Ascending aorta (tissue), 2 donors: Measurements from ENCODE around the gene TSC1. TPM values are rescaled to one million over a fixed set of nuclear protein-coding genes. Genes with fewer than 3 reads are reported as not detected.

Source experiments
- DNase-seq, 2 donors: peaks; one replicate each; pipeline ENCODE4 v3.0.0-alpha.2; 2019; ENCODE audit warnings: low spot score in 2 of 2
- H3K27ac ChIP-seq, 2 donors: fragments of 200-600 bp; sonication (generic); one replicate each; pipeline ENCODE4 v1.5.1; 2016 to 2017; ENCODE audit warnings: mild to moderate bottlenecking in 1 of 2
- H3K27me3 ChIP-seq: fragments of 200-600 bp; sonication (generic); one replicate; pipeline ENCODE4 v1.5.1; 2017
- H3K36me3 ChIP-seq, 2 donors: fragments of 200-600 bp; sonication (generic); one replicate each; pipeline ENCODE4 v1.5.1; 2016
- H3K4me1 ChIP-seq, 2 donors: fragments of 200-600 bp; sonication (generic); one replicate each; pipeline ENCODE4 v1.5.1; 2016 to 2017; ENCODE audit warnings: mild to moderate bottlenecking in 1 of 2
- H3K4me3 ChIP-seq, 2 donors: fragments of 200-600 bp; sonication (generic); one replicate each; pipeline ENCODE4 v1.5.1; 2016 to 2017; ENCODE audit warnings: mild to moderate bottlenecking in 1 of 2
- H3K9me3 ChIP-seq, 2 donors: fragments of 200-600 bp; sonication (generic); one replicate each; pipeline ENCODE4 v1.5.1; 2016
- intact Hi-C: fragments of 100-400 bp; cut with DNase I; formaldehyde crosslinking; loops from one replicate; pipeline ENCODE4 v1.15.1; 2023
- total RNA-seq: library from RNA; depleted of rRNA; stranded (reverse); fragments of >200 nt; gene quantifications from one replicate; pipeline ENCODE4 v1.1.0, GENCODE V29; 2016
- TF ChIP-seq, protein P1 (sequence below), 3 experiments: fragments of 200-600 bp in 2 of 3; fragments of 450-650 bp in 1 of 3; sonication (generic) in 2 of 3; IDR thresholded peaks; one replicate each; pipeline ENCODE4 v1.5.1; 2016 to 2019; ENCODE audit warnings: antibody characterized with exemption in 3 of 3, mild to moderate bottlenecking in 1 of 3, moderate library complexity in 1 of 3

Gene TSC1
- total RNA-seq, 1 donor from 2014 or later, result 39.8 TPM

DNA sequence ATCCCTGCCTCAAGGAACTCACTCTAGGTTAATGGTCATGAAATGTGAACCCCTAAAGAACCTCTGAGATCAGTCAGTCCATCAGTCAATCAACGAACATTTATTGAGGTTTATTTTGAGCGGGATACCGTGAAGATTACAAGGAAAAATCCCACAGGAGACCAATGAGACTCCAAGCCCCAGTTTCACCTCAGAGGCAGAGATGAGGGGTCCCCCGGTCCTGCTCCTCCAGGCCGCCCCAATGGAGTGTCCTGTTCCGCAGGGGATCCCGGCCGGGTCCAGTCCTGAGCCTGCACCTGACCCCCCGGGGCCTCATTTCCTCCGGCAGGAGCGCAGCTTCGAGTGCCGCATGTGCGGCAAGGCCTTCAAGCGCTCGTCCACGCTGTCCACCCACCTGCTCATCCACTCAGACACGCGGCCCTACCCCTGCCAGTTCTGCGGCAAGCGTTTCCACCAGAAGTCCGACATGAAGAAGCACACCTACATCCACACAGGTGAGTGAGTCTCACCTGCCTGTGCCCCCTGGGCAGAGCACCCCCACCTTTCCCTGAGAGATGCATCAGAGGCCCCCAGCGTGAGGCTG, 45.1 kb upstream of the TSC1 start:
- Histone ChIP-seq H3K27me3 (no peaks in the 10 kb centered on the region), H3K4me1 (no peaks in the 10 kb centered on the region), H3K27ac (no peak overlapping the region), H3K36me3 (no peaks in the 10 kb centered on the region), H3K9me3 (no peaks in the 10 kb centered on the region), H3K4me3 (no peak overlapping the region)
- DNase-seq, result no peak
- intact Hi-C loops, result no loop called here
- TF ChIP-seq, protein P1, sequence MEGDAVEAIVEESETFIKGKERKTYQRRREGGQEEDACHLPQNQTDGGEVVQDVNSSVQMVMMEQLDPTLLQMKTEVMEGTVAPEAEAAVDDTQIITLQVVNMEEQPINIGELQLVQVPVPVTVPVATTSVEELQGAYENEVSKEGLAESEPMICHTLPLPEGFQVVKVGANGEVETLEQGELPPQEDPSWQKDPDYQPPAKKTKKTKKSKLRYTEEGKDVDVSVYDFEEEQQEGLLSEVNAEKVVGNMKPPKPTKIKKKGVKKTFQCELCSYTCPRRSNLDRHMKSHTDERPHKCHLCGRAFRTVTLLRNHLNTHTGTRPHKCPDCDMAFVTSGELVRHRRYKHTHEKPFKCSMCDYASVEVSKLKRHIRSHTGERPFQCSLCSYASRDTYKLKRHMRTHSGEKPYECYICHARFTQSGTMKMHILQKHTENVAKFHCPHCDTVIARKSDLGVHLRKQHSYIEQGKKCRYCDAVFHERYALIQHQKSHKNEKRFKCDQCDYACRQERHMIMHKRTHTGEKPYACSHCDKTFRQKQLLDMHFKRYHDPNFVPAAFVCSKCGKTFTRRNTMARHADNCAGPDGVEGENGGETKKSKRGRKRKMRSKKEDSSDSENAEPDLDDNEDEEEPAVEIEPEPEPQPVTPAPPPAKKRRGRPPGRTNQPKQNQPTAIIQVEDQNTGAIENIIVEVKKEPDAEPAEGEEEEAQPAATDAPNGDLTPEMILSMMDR (IDR thresholded peaks at IDR 0.05), result no peak

DNA sequence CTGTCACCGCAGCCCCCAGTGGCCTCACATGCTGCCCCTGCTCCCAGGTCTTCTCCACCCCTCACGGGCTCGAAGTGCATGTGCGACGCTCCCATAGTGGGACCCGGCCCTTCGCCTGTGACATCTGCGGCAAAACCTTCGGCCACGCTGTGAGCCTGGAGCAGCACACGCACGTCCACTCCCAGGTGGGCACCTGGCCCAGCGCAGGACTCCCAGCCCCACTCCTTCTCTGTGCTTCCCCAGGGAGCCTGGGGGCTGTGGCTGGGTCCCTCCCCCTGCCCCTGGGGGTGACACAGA, 44.5 kb upstream of the TSC1 start:
- no peak for DNase-seq
- Histone ChIP-seq H3K36me3 (no peaks in the 10 kb centered on the region), H3K27me3 (no peaks in the 10 kb centered on the region), H3K4me1 (no peaks in the 10 kb centered on the region), H3K9me3 (no peaks in the 10 kb centered on the region), H3K27ac (no peak overlapping the region), H3K4me3 (no peak overlapping the region)
- intact Hi-C loops, result no loop called here
- TF ChIP-seq, protein P1 (IDR thresholded peaks at IDR 0.05), result no peak

DNA sequence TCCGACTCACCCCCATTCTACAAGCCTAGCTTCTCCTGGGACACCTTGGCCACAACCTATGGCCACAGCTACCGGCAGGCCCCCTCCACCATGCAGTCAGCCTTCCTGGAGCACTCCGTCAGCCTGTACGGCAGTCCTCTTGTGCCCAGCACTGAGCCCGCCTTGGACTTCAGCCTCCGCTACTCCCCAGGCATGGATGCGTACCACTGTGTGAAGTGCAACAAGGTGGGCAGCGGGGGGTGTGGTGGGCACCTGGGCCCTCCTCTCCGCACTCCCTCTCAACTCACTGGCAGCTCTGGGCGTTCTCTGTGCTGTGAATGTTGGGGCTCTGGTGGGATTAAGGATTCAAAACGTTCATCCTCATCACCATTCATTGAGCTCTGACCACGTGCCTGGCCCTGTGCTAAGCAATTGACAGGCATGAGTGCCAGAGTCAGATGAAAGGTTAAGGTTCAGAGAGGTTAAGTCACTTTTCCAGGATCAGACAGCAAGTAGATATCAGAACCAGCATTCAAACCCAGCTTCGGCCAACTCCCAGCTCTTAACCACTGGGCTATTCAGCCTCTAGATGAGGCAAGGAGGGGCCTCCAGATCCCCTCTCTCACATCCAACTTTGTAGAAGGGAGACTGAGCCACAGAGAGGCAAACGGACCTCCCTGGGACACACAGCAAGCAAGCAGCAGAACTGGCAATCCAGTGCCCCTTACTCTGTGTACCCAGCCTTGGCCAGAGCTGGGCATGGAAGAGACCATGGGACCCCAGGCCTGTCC, 44.0 kb upstream of the TSC1 start:
- H3K36me3 ChIP-seq, result no peaks in the 10 kb centered on the region
- H3K27me3 ChIP-seq, result no peaks in the 10 kb centered on the region
- no peak overlapping the region for H3K27ac ChIP-seq

DNA sequence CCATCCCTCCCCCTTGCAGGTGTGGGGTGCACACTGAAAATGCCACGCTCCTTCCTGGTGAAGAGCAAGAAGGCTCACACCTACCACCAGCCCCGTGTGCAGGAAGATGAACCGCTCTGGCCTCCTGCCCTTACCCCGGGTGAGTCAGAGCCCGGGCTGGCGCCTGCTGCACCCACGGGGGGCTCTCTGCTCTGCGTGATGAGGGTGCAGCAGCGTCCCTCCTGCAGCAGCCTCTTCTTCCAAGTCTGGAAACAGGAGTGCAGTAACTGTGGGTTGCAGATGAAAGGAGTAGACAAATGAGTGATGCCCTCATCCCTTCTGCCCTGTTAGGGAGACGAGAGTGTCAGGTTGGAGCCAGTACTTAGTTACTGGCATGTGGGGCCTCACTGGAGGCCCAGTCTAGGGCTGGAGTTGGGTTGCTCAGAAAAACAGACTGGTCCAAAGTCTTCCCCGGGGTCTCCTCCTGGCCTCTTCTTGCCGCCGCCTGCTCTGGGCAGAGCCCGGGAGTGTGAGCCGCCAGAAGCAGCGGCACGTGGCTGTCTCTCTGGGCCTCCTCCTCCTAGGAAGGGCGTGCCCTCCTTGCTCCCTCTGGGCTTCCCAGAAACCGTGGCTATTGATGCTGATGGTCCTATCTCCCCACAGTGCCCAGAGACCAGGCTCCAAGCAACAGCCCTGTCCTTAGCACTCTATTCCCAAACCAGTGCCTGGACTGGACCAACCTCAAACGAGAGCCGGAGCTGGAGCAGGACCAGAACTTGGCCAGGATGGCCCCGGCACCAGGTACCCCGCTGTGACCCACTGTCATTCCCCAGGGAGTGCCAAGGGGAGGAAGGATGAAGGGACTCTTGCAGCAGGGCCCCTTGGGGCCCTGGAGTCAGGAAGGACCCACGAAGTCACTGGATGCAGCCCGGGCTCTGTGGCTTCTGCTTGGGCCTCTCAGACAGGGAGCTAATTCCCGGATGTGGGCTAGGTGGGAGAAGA, 42.5 kb upstream of the TSC1 start:
- no peak for DNase-seq
- TF ChIP-seq, protein P1 (IDR thresholded peaks at IDR 0.05), result no peak
- no peak overlapping the region for H3K27ac ChIP-seq
- H3K9me3 ChIP-seq, result no peaks in the 10 kb centered on the region
- no peaks in the 10 kb centered on the region for H3K4me1 ChIP-seq
- H3K27me3 ChIP-seq, result no peaks in the 10 kb centered on the region
- H3K4me3 ChIP-seq, result no peak overlapping the region
- intact Hi-C loops, result no loop called here
- no peaks in the 10 kb centered on the region for H3K36me3 ChIP-seq

More for the DNA sequence above, 44.0 kb upstream of the TSC1 start:
- Histone ChIP-seq H3K4me3 (no peak overlapping the region), H3K9me3 (no peaks in the 10 kb centered on the region), H3K4me1 (no peaks in the 10 kb centered on the region)
- TF ChIP-seq, protein P1 (IDR thresholded peaks at IDR 0.05), result no peak
- intact Hi-C loops, result no loop called here
- DNase-seq, result no peak

DNA sequence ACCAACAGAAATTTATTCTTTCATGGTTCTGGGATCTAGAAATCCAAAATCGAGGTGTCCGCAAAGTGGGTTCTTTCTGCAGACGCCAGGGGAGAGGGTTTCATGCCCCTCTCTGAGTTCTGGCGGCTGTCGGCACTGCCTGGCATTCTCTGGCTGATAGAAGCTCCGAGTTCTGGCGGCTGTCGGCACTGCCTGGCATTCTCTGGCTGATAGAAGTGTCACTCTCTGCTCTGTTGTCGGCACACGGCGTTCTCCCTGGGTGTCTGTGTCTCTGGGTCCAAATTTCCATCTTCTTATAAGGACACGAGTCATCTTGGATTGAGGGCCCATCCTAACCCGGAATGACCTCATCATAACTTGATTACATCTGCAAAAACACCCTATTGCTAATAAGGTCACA, 41.7 kb upstream of the TSC1 start:
- intact Hi-C loops, result no loop called here
- Histone ChIP-seq H3K4me3 (no peak overlapping the region), H3K27ac (no peak overlapping the region), H3K27me3 (no peaks in the 10 kb centered on the region), H3K9me3 (no peaks in the 10 kb centered on the region), H3K4me1 (no peaks in the 10 kb centered on the region), H3K36me3 (no peaks in the 10 kb centered on the region)
- TF ChIP-seq, protein P1 (IDR thresholded peaks at IDR 0.05), result no peak
- DNase-seq, result no peak
